HepG2 (cell line): ENCODE data around the gene RAB34. TPM values are rescaled to one million over a fixed set of nuclear protein-coding genes. Genes with fewer than 3 reads are reported as not detected.
A peak's percentile ranks its signal among the peaks of the same experiment; 100 is the strongest.

Source experiments
- ETV5 ChIP-seq: IDR thresholded peaks from 2 replicates; pipeline ENCODE4 v1.6.1; 2018; ENCODE audit warnings: missing biosample characterization, missing genetic modification reagents, inconsistent platforms, borderline replicate concordance
- EZH2 ChIP-seq: conservative IDR thresholded peaks from 2 replicates; pipeline ENCODE4 v1.6.1; 2012; ENCODE audit warnings: mild to moderate bottlenecking, low read depth, low read length, moderate library complexity
- KDM2A ChIP-seq: sonication (generic); formaldehyde crosslinking; IDR thresholded peaks from 2 replicates; pipeline ENCODE4 v1.4.0; 2020; ENCODE audit warnings: low read depth, missing genetic modification reagents, borderline replicate concordance
- MED8 ChIP-seq: sonication (generic); formaldehyde crosslinking; IDR thresholded peaks from 2 replicates; pipeline ENCODE4 v1.8.1; 2023; ENCODE audit warnings: mild to moderate bottlenecking, missing genetic modification reagents; ENCODE audit not compliant: insufficient replicate concordance
- MYPOP ChIP-seq: sonication (generic); formaldehyde crosslinking; IDR thresholded peaks from 2 replicates; pipeline ENCODE4 v1.8.1; 2023; ENCODE audit warnings: mild to moderate bottlenecking, moderate library complexity, missing genetic modification reagents
- RBM22 ChIP-seq: fragments of 200-400 bp; formaldehyde crosslinking; optimal IDR thresholded peaks from 2 replicates; pipeline ENCODE3; 2017; ENCODE audit warnings: mild to moderate bottlenecking, low read length, moderate library complexity
- RBM39 ChIP-seq: fragments of 200-400 bp; formaldehyde crosslinking; IDR thresholded peaks from one replicate; pipeline ENCODE4 v1.6.1; 2018; ENCODE audit warnings: antibody characterized with exemption, mild to moderate bottlenecking, low read depth, low read length; ENCODE audit not compliant: poor library complexity, severe bottlenecking
- SAP130 ChIP-seq: IDR thresholded peaks from 2 replicates; pipeline ENCODE4 v1.6.1; 2016; ENCODE audit warnings: low read depth
- SIX1 ChIP-seq: sonication (generic); formaldehyde crosslinking; IDR thresholded peaks from 2 replicates; pipeline ENCODE4 v1.4.0; 2020; ENCODE audit warnings: missing genetic modification reagents, borderline replicate concordance
- SOX13 ChIP-seq, 3 experiments: fragments of 450-650 bp in 1 of 3; sonication (generic) in 1 of 3; formaldehyde crosslinking in 1 of 3; IDR thresholded peaks in 2 of 3; conservative IDR thresholded peaks in 1 of 3; 2 replicates each; pipeline versions ENCODE4 v1.5.0 to v1.6.1; 2016 to 2020; ENCODE audit warnings: antibody characterized with exemption in 1 of 3, mild to moderate bottlenecking in 1 of 3, missing compliant biosample characterization in 1 of 3, missing genetic modification reagents in 1 of 3, moderate library complexity in 1 of 3
- SYNCRIP ChIP-seq: fragments of 200-400 bp; formaldehyde crosslinking; IDR thresholded peaks from 2 replicates; pipeline ENCODE4 v1.6.1; 2018; ENCODE audit warnings: mild to moderate bottlenecking, low read depth, low read length; ENCODE audit not compliant: insufficient read depth
- TBL1XR1 ChIP-seq: fragments of 150-350 bp; IDR thresholded peaks from 2 replicates; pipeline ENCODE4 v1.6.1; 2014; ENCODE audit warnings: borderline replicate concordance, low read length; ENCODE audit not compliant: partially characterized antibody
- TFDP1 ChIP-seq: IDR thresholded peaks from 2 replicates; pipeline ENCODE4 v1.6.1; 2016; ENCODE audit warnings: missing compliant biosample characterization, missing genetic modification reagents, borderline replicate concordance
- WIZ ChIP-seq: sonication (generic); formaldehyde crosslinking; IDR thresholded peaks from 2 replicates; pipeline ENCODE4 v1.5.1; 2020; ENCODE audit warnings: mild to moderate bottlenecking, missing genetic modification reagents
- XRCC5 ChIP-seq: fragments of 200-400 bp; formaldehyde crosslinking; optimal IDR thresholded peaks from 2 replicates; pipeline ENCODE3; 2017; ENCODE audit warnings: mild to moderate bottlenecking, low read length
- ZBTB26 ChIP-seq: IDR thresholded peaks from 2 replicates; pipeline ENCODE4 v1.6.1; 2016; ENCODE audit warnings: missing compliant biosample characterization, missing genetic modification reagents, borderline replicate concordance
- ZNF138 ChIP-seq: sonication (generic); formaldehyde crosslinking; IDR thresholded peaks from 2 replicates; pipeline ENCODE4 v1.5.0; 2020; ENCODE audit warnings: mild to moderate bottlenecking, low read depth, missing genetic modification reagents
- ZNF282 ChIP-seq: fragments of 450-650 bp; IDR thresholded peaks from 2 replicates; pipeline ENCODE4 v1.6.1; 2018; ENCODE audit not compliant: partially characterized antibody
- ZNF546 ChIP-seq: sonication (generic); formaldehyde crosslinking; conservative IDR thresholded peaks from 2 replicates; pipeline ENCODE4 v1.8.1; 2023; ENCODE audit warnings: mild to moderate bottlenecking, missing genetic modification reagents
- ZNF598 ChIP-seq: sonication (generic); formaldehyde crosslinking; IDR thresholded peaks from 2 replicates; pipeline ENCODE4 v1.5.1; 2020; ENCODE audit warnings: mild to moderate bottlenecking, missing genetic modification reagents, borderline replicate concordance
- ZNF629 ChIP-seq: sonication (generic); formaldehyde crosslinking; conservative IDR thresholded peaks from 2 replicates; pipeline ENCODE4 v1.5.0; 2020; ENCODE audit warnings: missing genetic modification reagents
- ZNF674 ChIP-seq: sonication (generic); formaldehyde crosslinking; IDR thresholded peaks from 2 replicates; pipeline ENCODE4 v1.5.0; 2020; ENCODE audit warnings: low read depth, mild to moderate bottlenecking, missing genetic modification reagents
- polyA plus RNA-seq, 8 experiments: library from polyadenylated mRNA; depleted of rRNA in 3 of 8; stranded (reverse) in 7 of 8; unstranded in 1 of 8; fragments of >200 nt; fragmentation: Illumina TruSeq in 4 of 8; extraction: Trizol in 4 of 8; gene quantifications; 2 replicates each; pipeline versions ENCODE4 v1.2.1 to v1.2.3, GENCODE V29; 2011 to 2016; ENCODE audit warnings: low read depth in 4 of 8, missing spikeins in 1 of 8, mixed read lengths in 1 of 8; ENCODE audit not compliant: insufficient read depth in 1 of 8
- total RNA-seq, 5 experiments: library from RNA; depleted of rRNA; stranded (reverse); fragments of >200 nt; fragmentation: Illumina TruSeq; extraction: Trizol; gene quantifications; 2 replicates each; pipeline ENCODE4 v1.2.3, GENCODE V29; 2016; ENCODE audit warnings: low read depth in 1 of 5
- TF ChIP-seq, protein P1 (sequence below): sonication (generic); formaldehyde crosslinking; conservative IDR thresholded peaks from 2 replicates; pipeline ENCODE4 v1.5.0; 2020; ENCODE audit warnings: missing genetic modification reagents

The RAB34 gene
- total and polyA plus RNA-seq, 2 of the 13 experiments (the other 11 are each of a cell fraction or from before 2014, with no cell fraction given) = 0.49 TPM; not detected in 1

DNA sequence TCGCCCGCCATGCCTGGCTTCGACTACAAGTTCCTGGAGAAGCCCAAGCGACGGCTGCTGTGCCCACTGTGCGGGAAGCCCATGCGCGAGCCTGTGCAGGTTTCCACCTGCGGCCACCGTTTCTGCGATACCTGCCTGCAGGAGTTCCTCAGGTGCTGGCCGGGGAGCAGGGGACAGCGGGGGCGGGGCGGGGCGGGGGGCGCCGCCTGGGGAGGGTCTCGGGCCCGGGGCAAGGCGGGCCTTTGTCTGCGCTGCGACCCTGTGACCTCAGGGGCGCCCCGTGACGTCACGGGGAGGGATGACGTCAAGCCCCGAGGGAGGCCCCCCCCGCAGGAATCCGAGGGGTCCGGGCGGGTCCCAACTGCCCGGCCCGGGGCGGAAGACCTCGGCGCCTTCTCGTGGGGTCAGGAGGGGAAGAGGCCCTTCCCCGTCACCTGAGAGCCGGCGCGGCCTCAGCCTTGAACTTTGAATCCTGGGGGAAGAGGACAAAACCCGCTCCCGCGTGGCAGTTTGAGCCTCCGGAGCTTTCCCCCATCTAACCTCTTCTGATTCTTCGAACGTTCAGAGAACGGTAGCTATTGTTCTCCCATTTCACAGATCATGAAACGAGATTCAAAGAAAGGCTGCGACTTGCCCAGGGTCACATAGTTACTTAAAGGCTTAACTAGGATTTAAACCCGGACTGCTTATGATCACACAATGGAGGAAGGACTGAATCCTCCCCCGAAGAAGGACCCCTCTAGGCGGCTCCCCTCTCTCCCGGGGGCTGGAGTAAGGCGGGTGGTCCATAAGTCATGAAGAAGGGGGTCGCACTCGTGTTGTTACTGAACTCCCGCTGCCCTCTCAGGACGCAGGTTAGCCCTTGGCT, 26.7 kb upstream of the RAB34 start (continued):
- TF ChIP-seq ZBTB26 (CRISPR knock-in tag) (peak; percentile 35; the same call in 1 of the 2 replicates), RBM22 (peak; percentile 95), ETV5 (peak; percentile 66), ZNF282 (no peak), WIZ (CRISPR knock-in tag) (no peak), ZNF598 (CRISPR knock-in tag) (0 out of 2 replicates have a peak, but pooled peaks have one; percentile 73), TBL1XR1 (peak; percentile 17), EZH2 (no peak), SOX13 (IDR thresholded peaks at IDR 0.05) (no peak), SOX13 (CRISPR knock-in tag; conservative IDR thresholded peaks at IDR 0.05 in 1 of 2, IDR thresholded peaks at IDR 0.05 in 1 of 2) (0 out of 4 replicates have a peak, but pooled peaks of 1 of the 2 experiments have one; percentile 42), ZNF674 (CRISPR knock-in tag) (0 out of 2 replicates have a peak, but pooled peaks have one; percentile 51), SAP130 (peak; percentile 81), SIX1 (0 out of 2 replicates have a peak, but pooled peaks have one; percentile 10), SYNCRIP (no peak), KDM2A (CRISPR knock-in tag) (peak; percentile 8; the same call in 1 of the 2 replicates), ZNF629 (CRISPR knock-in tag) (peak; percentile 77), ZNF546 (0 out of 2 replicates have a peak, but pooled peaks have one; percentile 5), MED8 (CRISPR knock-in tag) (peak; percentile 57), TFDP1 (CRISPR knock-in tag) (peak; percentile 47; the same call in 1 of the 2 replicates), ZNF138 (CRISPR knock-in tag) (0 out of 2 replicates have a peak, but pooled peaks have one; percentile 43), MYPOP (CRISPR knock-in tag) (0 out of 2 replicates have a peak, but pooled peaks have one; percentile 8), RBM39 (peak; percentile 56), XRCC5 (no peak)
- TF ChIP-seq, protein P1, sequence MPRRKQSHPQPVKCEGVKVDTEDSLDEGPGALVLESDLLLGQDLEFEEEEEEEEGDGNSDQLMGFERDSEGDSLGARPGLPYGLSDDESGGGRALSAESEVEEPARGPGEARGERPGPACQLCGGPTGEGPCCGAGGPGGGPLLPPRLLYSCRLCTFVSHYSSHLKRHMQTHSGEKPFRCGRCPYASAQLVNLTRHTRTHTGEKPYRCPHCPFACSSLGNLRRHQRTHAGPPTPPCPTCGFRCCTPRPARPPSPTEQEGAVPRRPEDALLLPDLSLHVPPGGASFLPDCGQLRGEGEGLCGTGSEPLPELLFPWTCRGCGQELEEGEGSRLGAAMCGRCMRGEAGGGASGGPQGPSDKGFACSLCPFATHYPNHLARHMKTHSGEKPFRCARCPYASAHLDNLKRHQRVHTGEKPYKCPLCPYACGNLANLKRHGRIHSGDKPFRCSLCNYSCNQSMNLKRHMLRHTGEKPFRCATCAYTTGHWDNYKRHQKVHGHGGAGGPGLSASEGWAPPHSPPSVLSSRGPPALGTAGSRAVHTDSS (CRISPR knock-in tag) = no peak
